Keratinocyte (primary cell): ENCODE data around the gene DIS3L. TPM values are rescaled to one million over a fixed set of nuclear protein-coding genes. Genes with fewer than 3 reads are reported as not detected.

Experiments used
- DNase-seq: peaks from one replicate; pipeline ENCODE4 v3.0.0-alpha.2; 2011; ENCODE audit warnings: low read depth, missing footprints, low spot score
- FAIRE-seq: peaks from 2 replicates; lab custom pipeline; 2011; peaks lifted over from hg19 to GRCh38; lab: Jason Lieb, UNC
- H2AFZ ChIP-seq: 2 replicates; pipeline ENCODE4 v1.6.0; 2012; ENCODE audit warnings: low read length, control low read depth, inconsistent platforms; ENCODE audit not compliant: control insufficient read depth
- H3K27ac ChIP-seq: 2 replicates; pipeline ENCODE4 v1.5.1; 2011; ENCODE audit warnings: low read length; ENCODE audit not compliant: control insufficient read depth, insufficient read depth
- H3K27me3 ChIP-seq: 3 replicates; pipeline ENCODE4 v1.6.0; 2011; ENCODE audit warnings: low read length; ENCODE audit not compliant: control insufficient read depth, insufficient read depth; ENCODE audit errors: extremely low read depth
- H3K36me3 ChIP-seq, 2 experiments: 2 replicates in 1 of 2; 3 replicates in 1 of 2; pipeline ENCODE4 v1.5.1; 2011; ENCODE audit warnings: low read length in 2 of 2, mild to moderate bottlenecking in 1 of 2; ENCODE audit not compliant: control insufficient read depth in 2 of 2, insufficient read depth in 2 of 2; ENCODE audit errors: extremely low read depth in 1 of 2
- H3K4me1 ChIP-seq: 3 replicates; pipeline ENCODE4 v1.5.1; 2011; ENCODE audit warnings: low read length; ENCODE audit not compliant: control insufficient read depth, insufficient read depth; ENCODE audit errors: extremely low read depth
- H3K4me2 ChIP-seq: 3 replicates; pipeline ENCODE4 v1.6.0; 2011; ENCODE audit warnings: low read depth, low read length; ENCODE audit not compliant: control insufficient read depth, insufficient read depth; ENCODE audit errors: extremely low read depth
- H3K4me3 ChIP-seq, 3 experiments: fragments of 200-600 bp in 1 of 3; sonication (generic) in 1 of 3; 2 replicates in 2 of 3; 3 replicates in 1 of 3; pipeline ENCODE4 v1.5.1; 2011 to 2016; ENCODE audit warnings: low read length in 3 of 3, mild to moderate bottlenecking in 3 of 3, control low read depth in 2 of 3, inconsistent platforms in 1 of 3, low read depth in 1 of 3, mixed read lengths in 1 of 3, mixed run types in 1 of 3, moderate library complexity in 1 of 3; ENCODE audit not compliant: control insufficient read depth in 2 of 3, insufficient read depth in 2 of 3; ENCODE audit errors: extremely low read depth in 1 of 3
- H3K79me2 ChIP-seq: 2 replicates; pipeline ENCODE4 v1.6.0; 2012; ENCODE audit warnings: low read length; ENCODE audit not compliant: control insufficient read depth, insufficient read depth
- H3K9ac ChIP-seq: 3 replicates; pipeline ENCODE4 v1.6.0; 2011; ENCODE audit warnings: low read length; ENCODE audit not compliant: control insufficient read depth, insufficient read depth; ENCODE audit errors: extremely low read depth
- H3K9me1 ChIP-seq: 3 replicates; pipeline ENCODE4 v1.6.0; 2011; ENCODE audit warnings: low read length; ENCODE audit not compliant: control insufficient read depth, insufficient read depth; ENCODE audit errors: extremely low read depth
- H3K9me3 ChIP-seq: 2 replicates; pipeline ENCODE4 v1.5.1; 2012; ENCODE audit warnings: low read depth, low read length; ENCODE audit not compliant: control insufficient read depth
- H4K20me1 ChIP-seq: 3 replicates; pipeline ENCODE4 v1.6.0; 2011; ENCODE audit warnings: low read length; ENCODE audit not compliant: control insufficient read depth, insufficient read depth; ENCODE audit errors: extremely low read depth
- EZH2 ChIP-seq: IDR thresholded peaks from one replicate; pipeline ENCODE4 v1.6.1; 2012; ENCODE audit warnings: inconsistent platforms, mild to moderate bottlenecking, low read length, moderate library complexity
- dilution Hi-C: fragments of 300-500 bp; cut with MboI; formaldehyde crosslinking; loops from one replicate; pipeline ENCODE4 v1.7.0; 2020; ENCODE audit warnings: low sequenced_read_pairs; ENCODE audit not compliant: extremely low pct_ligation_motif_present
- polyA plus RNA-seq, 5 experiments: library from polyadenylated mRNA; depleted of rRNA in 3 of 5; stranded (reverse) in 3 of 5; stranded (forward) in 1 of 5; unstranded in 1 of 5; fragments of >200 nt; gene quantifications; 1 replicate in 1 of 5; 2 replicates in 3 of 5; 3 replicates in 1 of 5; pipeline versions ENCODE4 v1.2.1 to v1.2.3, GENCODE V29; 2011 to 2012; ENCODE audit warnings: missing spikeins in 2 of 5, low read depth in 1 of 5, low replicate concordance in 1 of 5
- TF ChIP-seq, protein P1 (sequence below), 3 experiments: IDR thresholded peaks in 1 of 3; conservative IDR thresholded peaks in 1 of 3; optimal IDR thresholded peaks in 1 of 3; 2 replicates in 2 of 3; 3 replicates in 1 of 3; pipeline versions ENCODE3 to v1.5.1; 2011; ENCODE audit warnings: low read length in 3 of 3, mild to moderate bottlenecking in 3 of 3, moderate library complexity in 2 of 3, control low read depth in 1 of 3, inconsistent platforms in 1 of 3; ENCODE audit not compliant: insufficient read depth in 2 of 3; ENCODE audit errors: extremely low read depth in 1 of 3

Gene DIS3L
- polyA plus RNA-seq, 1 donor (not counting 4 experiments of a cell fraction or from before 2014, with no cell fraction given): 12.2 TPM

DNA sequence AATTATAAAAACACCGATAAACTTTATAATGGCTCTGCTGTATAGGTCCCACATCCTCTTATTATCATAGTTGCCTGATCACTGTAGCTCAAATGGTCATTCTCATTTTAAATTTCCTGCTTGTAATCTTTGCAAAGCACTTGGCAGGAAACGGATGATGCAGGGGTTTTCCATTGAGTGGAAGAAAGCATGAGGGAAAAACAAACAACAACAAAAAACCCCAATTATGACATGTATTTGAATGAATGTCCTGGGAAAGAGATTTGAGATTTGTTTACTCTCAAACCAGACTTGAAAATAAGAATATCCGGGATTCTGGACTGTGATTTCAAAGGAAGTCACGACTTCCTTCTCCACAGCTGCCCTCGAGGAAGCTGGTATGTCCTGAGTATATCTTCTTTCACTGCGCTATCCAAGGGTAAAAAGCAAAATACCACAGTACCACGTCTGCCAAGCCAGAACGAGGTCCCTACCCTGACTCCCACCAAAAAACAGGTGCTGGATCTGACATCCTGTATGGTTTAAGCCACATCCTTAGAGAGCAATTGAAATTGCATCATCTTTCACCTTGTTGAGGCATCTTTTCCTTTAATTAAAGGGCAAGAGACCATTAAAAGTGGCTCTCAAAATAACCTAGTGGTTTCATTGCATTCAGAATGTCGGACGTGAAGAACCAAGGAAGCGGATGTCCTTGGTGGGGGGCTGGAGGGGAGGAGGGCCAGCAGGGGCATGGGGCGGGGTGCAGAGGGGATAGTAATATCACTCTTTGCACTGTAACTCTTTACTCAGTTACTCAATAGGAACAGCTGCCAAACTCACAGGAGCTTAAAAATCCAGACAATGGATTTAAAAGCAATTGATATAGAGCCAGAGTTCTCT lies 76.6 kb downstream of the DIS3L start:
- Histone ChIP-seq H2AFZ (peak overlapping the region; percentile 66), H3K79me2 (no peaks in the 10 kb centered on the region), H3K9me3 (no peaks in the 10 kb centered on the region), H3K4me1 (peaks cover 4% of the 10 kb centered on the region), H3K4me2 (peak overlapping the region; percentile 54), H3K27ac (peak overlapping the region; percentile 25), H3K36me3 (no peaks in the 10 kb centered on the region), H3K9ac (no peak overlapping the region), H3K9me1 (no peaks in the 10 kb centered on the region), H4K20me1 (no peaks in the 10 kb centered on the region), H3K27me3 (no peaks in the 10 kb centered on the region), H3K4me3 (peak overlapping the region in 1 of 3 experiments; percentile 15)
- no peak for DNase-seq
- dilution Hi-C loops: no loop called here
- no peak for FAIRE-seq
- TF ChIP-seq EZH2: no peak
- TF ChIP-seq, protein P1, sequence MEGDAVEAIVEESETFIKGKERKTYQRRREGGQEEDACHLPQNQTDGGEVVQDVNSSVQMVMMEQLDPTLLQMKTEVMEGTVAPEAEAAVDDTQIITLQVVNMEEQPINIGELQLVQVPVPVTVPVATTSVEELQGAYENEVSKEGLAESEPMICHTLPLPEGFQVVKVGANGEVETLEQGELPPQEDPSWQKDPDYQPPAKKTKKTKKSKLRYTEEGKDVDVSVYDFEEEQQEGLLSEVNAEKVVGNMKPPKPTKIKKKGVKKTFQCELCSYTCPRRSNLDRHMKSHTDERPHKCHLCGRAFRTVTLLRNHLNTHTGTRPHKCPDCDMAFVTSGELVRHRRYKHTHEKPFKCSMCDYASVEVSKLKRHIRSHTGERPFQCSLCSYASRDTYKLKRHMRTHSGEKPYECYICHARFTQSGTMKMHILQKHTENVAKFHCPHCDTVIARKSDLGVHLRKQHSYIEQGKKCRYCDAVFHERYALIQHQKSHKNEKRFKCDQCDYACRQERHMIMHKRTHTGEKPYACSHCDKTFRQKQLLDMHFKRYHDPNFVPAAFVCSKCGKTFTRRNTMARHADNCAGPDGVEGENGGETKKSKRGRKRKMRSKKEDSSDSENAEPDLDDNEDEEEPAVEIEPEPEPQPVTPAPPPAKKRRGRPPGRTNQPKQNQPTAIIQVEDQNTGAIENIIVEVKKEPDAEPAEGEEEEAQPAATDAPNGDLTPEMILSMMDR (optimal IDR thresholded peaks at IDR 0.05 in 1 of 3, IDR thresholded peaks at IDR 0.05 in 1 of 3, conservative IDR thresholded peaks at IDR 0.05 in 1 of 3; ENCODE audit: extremely low read depth in 1 of 3, insufficient read depth in 2 of 3, low read length in 3 of 3): no peak

DNA sequence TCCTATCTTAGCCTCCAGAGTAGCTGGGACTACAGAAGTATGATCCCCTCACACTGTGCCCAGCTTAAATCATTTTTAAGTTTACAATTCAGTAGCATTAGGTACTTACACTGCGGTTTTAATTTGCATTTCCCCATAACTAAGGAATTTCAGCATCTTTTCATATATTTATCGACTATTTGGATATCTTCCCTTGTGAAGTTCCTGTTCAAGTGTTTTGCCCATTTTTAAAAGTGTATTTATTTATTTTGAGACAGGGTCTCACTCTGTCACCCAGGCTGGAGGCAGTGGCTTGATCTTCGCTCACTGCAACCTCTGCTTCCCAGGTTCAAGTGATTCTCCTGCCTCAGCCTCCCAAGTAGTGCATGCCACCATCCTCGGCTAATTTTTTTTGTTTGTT lies 80.8 kb downstream of the DIS3L start:
- peaks cover 4% of the 10 kb centered on the region for H3K4me1 ChIP-seq
- no peak overlapping the region for H3K9ac ChIP-seq
- no peak for DNase-seq
- H3K9me3 ChIP-seq: no peaks in the 10 kb centered on the region
- TF ChIP-seq, protein P1 (optimal IDR thresholded peaks at IDR 0.05 in 1 of 3, IDR thresholded peaks at IDR 0.05 in 1 of 3, conservative IDR thresholded peaks at IDR 0.05 in 1 of 3; ENCODE audit: extremely low read depth in 1 of 3, insufficient read depth in 2 of 3, low read length in 3 of 3): no peak
- no peak for TF ChIP-seq EZH2
- dilution Hi-C loops: no loop called here
- no peaks in the 10 kb centered on the region for H3K79me2 ChIP-seq
- no peaks in the 10 kb centered on the region for H4K20me1 ChIP-seq
- H3K27me3 ChIP-seq: no peaks in the 10 kb centered on the region
- no peak overlapping the region for H3K4me3 ChIP-seq
- H3K9me1 ChIP-seq: no peaks in the 10 kb centered on the region
- no peak for FAIRE-seq
- H3K36me3 ChIP-seq: no peaks in the 10 kb centered on the region
- no peak overlapping the region for H3K4me2 ChIP-seq
- no peak overlapping the region for H2AFZ ChIP-seq
- H3K27ac ChIP-seq: no peak overlapping the region
